ENCODE data around the gene OPN4. TPM values are rescaled to one million over a fixed set of nuclear protein-coding genes. Genes with fewer than 3 reads are reported as not detected.

The OPN4 gene
- total RNA-seq, 1 experiment from 2014 or later = not detected

- intact Hi-C loops (cut with micrococcal nuclease; ENCODE audit: unreplicated experiment) = no loop called here
- H3K4me3 ChIP-seq (ENCODE audit: low read depth, low read length, poor library complexity, severe bottlenecking) = no peak overlapping the region
- peaks cover 23% of the 10 kb centered on the region for H3K4me1 ChIP-seq (ENCODE audit: insufficient read depth, low read length, poor library complexity, severe bottlenecking)
- no peaks in the 10 kb centered on the region for H3K27me3 ChIP-seq (replicated peaks; ENCODE audit: insufficient read depth, low read depth, low read length, poor library complexity)
- H3K27ac ChIP-seq (ENCODE audit: low read depth, low read length, poor library complexity, severe bottlenecking) = no peak overlapping the region
- no peaks in the 10 kb centered on the region for H3K9me3 ChIP-seq (ENCODE audit: low read depth, low read length, poor library complexity, severe bottlenecking)
- DNase-seq (ENCODE audit: low spot score) = no peak
- POLR2A ChIA-PET (ENCODE audit: low non-redundant PET) = no interaction called here
- no peak for TF ChIP-seq CTCF (conservative IDR thresholded peaks at IDR 0.05; ENCODE audit: low read depth, low read length)
- TF ChIP-seq EZH2 (IDR thresholded peaks at IDR 0.05; ENCODE audit: borderline replicate concordance, low read depth, low read length, poor library complexity, severe bottlenecking) = no peak
- no TSS peak for BruUV-seq (replicated peaks)
- H3K36me3 ChIP-seq (ENCODE audit: insufficient read depth, low read length, poor library complexity, severe bottlenecking) = no peaks in the 10 kb centered on the region
- CTCF ChIA-PET = interaction anchor here (0.5 to 1.6 kb wide), 5 partner anchors 9 to 274 kb away, joined by 3 to 15 read pairs (median 7); no protein-coding TSS in a partner anchor
Measured at GRCh38 chr10:86693275-86693674, 38.9 kb downstream of the OPN4 start.

GRCh38 chr10:86693721-86694369, 39.5 kb downstream of the OPN4 start:
- Histone ChIP-seq H3K36me3 (ENCODE audit: insufficient read depth, low read length, poor library complexity, severe bottlenecking) (no peaks in the 10 kb centered on the region), H3K4me1 (ENCODE audit: insufficient read depth, low read length, poor library complexity, severe bottlenecking) (peaks cover 23% of the 10 kb centered on the region), H3K4me3 (ENCODE audit: low read depth, low read length, poor library complexity, severe bottlenecking) (no peak overlapping the region), H3K27me3 (replicated peaks; ENCODE audit: insufficient read depth, low read depth, low read length, poor library complexity) (no peaks in the 10 kb centered on the region), H3K9me3 (ENCODE audit: low read depth, low read length, poor library complexity, severe bottlenecking) (no peaks in the 10 kb centered on the region), H3K27ac (ENCODE audit: low read depth, low read length, poor library complexity, severe bottlenecking) (peak overlapping the region; percentile 52)
- CTCF ChIA-PET = interaction anchor here (0.5 to 1.6 kb wide), 4 partner anchors 9 to 273 kb away, joined by 6 to 15 read pairs (median 8); no protein-coding TSS in a partner anchor
- DNase-seq (ENCODE audit: low spot score) = peak; percentile 94
- intact Hi-C loops (cut with micrococcal nuclease; ENCODE audit: unreplicated experiment) = no loop called here
- TF ChIP-seq EZH2 (IDR thresholded peaks at IDR 0.05; ENCODE audit: borderline replicate concordance, low read depth, low read length, poor library complexity, severe bottlenecking) (no peak), CTCF (conservative IDR thresholded peaks at IDR 0.05; ENCODE audit: low read depth, low read length) (peak; percentile 82)
- no TSS peak for BruUV-seq (replicated peaks)
- POLR2A ChIA-PET (ENCODE audit: low non-redundant PET) = interaction anchor here (0.6 kb wide), 1 partner anchor 63 kb away, joined by 4 read pairs; no protein-coding TSS in a partner anchor

DNA sequence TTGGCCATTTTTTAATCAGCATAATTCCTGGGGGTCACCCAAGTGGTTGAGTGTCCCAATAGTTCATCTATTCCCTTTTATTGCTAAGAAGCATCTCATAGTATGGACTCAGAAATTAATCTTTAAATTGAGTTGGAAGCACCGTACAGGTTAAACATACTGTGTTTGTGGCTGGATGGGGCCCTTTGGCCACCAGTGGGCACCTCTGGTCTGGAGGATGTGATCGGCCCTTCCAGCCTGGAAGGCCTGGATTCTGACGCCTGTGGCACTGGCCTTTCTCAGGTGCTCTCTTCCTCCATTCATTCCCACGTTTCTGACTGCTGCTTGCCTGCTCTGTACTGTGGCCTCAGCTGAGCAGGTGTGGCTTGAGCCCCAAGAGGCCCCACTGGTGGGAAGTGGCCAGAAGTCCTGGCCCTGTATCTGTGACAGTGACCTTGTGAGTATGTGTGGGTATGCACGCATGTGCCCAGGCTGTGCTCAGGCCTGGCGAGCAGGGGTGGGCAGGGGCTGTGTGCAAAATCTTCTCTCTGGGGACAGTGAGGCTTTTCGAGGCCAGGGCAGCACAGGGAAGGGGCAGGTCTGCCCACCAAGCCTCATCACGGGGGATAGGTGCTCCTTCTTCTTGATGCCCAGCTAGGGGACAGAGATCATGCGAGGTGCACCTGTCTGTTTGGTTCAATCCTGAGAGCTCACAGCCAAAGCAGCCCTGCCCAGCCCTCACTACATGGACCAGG, 44.0 kb downstream of the OPN4 start:
- DNase-seq (ENCODE audit: low spot score) = no peak
- TF ChIP-seq CTCF (conservative IDR thresholded peaks at IDR 0.05; ENCODE audit: low read depth, low read length) (no peak), EZH2 (IDR thresholded peaks at IDR 0.05; ENCODE audit: borderline replicate concordance, low read depth, low read length, poor library complexity, severe bottlenecking) (no peak)
- no TSS peak for BruUV-seq (replicated peaks)

More for the DNA sequence above, 44.0 kb downstream of the OPN4 start:
- no peak overlapping the region for H3K4me3 ChIP-seq (ENCODE audit: low read depth, low read length, poor library complexity, severe bottlenecking)
- intact Hi-C loops (cut with micrococcal nuclease; ENCODE audit: unreplicated experiment) = no loop called here
- no peaks in the 10 kb centered on the region for H3K36me3 ChIP-seq (ENCODE audit: insufficient read depth, low read length, poor library complexity, severe bottlenecking)
- ChIA-PET POLR2A (ENCODE audit: low non-redundant PET) (no interaction called here), CTCF (no interaction called here)
- no peaks in the 10 kb centered on the region for H3K9me3 ChIP-seq (ENCODE audit: low read depth, low read length, poor library complexity, severe bottlenecking)
- no peaks in the 10 kb centered on the region for H3K27me3 ChIP-seq (replicated peaks; ENCODE audit: insufficient read depth, low read depth, low read length, poor library complexity)
- H3K4me1 ChIP-seq (ENCODE audit: insufficient read depth, low read length, poor library complexity, severe bottlenecking) = peaks cover 17% of the 10 kb centered on the region
- no peak overlapping the region for H3K27ac ChIP-seq (ENCODE audit: low read depth, low read length, poor library complexity, severe bottlenecking)

Data from A673 (cell line).